PFSK-1 (cell line): Measurements from ENCODE around the gene TSKS.

Source experiments
- FOXP2 ChIP-seq: optimal IDR thresholded peaks from 2 replicates; pipeline ENCODE3; 2011; ENCODE audit warnings: borderline replicate concordance, control low read depth, inconsistent platforms; ENCODE audit not compliant: insufficient read depth; ENCODE audit errors: extremely low read length, extremely low read depth
- POLR2AphosphoS5 ChIP-seq: IDR thresholded peaks from 2 replicates; pipeline ENCODE4 v1.6.1; 2012; ENCODE audit warnings: low read depth, mild to moderate bottlenecking, control low read depth, low read length, moderate library complexity
- REST ChIP-seq, 2 experiments: IDR thresholded peaks; 2 replicates each; pipeline versions ENCODE4 v1.6.1 to v1.8.0; 2011 to 2012; ENCODE audit warnings: low read depth in 2 of 2, low read length in 2 of 2, control low read depth in 1 of 2, inconsistent platforms in 1 of 2, mild to moderate bottlenecking in 1 of 2, moderate library complexity in 1 of 2; ENCODE audit not compliant: insufficient read depth in 1 of 2
- SIN3A ChIP-seq: IDR thresholded peaks from 2 replicates; pipeline ENCODE4 v1.6.1; 2012; ENCODE audit warnings: mild to moderate bottlenecking, low read length, moderate library complexity, borderline replicate concordance; ENCODE audit not compliant: insufficient read depth
- TAF1 ChIP-seq: IDR thresholded peaks from 2 replicates; pipeline ENCODE4 v1.6.1; 2012; ENCODE audit warnings: low read length, control low read depth, borderline replicate concordance; ENCODE audit not compliant: insufficient read depth

The TSKS gene

GRCh38 chr19:49790866-49791265 lies 27.8 kb upstream of the TSKS start:
- TF ChIP-seq FOXP2 (no peak), TAF1 (no peak), POLR2AphosphoS5 (no peak), REST (IDR thresholded peaks at IDR 0.05; ENCODE audit: insufficient read depth in 1 of 2, low read depth in 2 of 2, low read length in 2 of 2) (no peak), SIN3A (no peak)

GRCh38 chr19:49788857-49789256 lies 25.8 kb upstream of the TSKS start:
- TF ChIP-seq FOXP2 = no peak
- TF ChIP-seq TAF1 = no peak
- no peak for TF ChIP-seq REST (IDR thresholded peaks at IDR 0.05; ENCODE audit: insufficient read depth in 1 of 2, low read depth in 2 of 2, low read length in 2 of 2)
- TF ChIP-seq POLR2AphosphoS5 = no peak
- no peak for TF ChIP-seq SIN3A

DNA sequence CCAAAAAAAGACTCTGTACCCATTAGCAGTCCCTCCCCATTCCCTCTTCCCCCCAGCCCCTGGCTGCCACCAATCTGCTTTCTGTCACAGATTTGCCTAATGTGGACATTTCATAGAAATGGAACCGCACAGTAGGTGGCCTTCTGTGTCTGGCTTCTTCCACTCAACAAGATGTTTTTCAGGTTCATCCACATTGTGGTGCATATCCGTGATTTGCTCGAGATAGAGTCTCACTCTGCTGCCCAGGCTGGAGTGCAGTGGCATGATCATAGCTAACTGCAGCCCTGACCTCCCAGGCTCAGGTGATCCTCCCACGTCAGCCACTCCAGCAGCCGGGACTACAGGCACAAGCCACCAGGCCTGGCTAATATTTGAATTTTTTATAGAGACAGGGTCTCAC lies 24.6 kb upstream of the TSKS start:
- no peak for TF ChIP-seq REST (IDR thresholded peaks at IDR 0.05; ENCODE audit: insufficient read depth in 1 of 2, low read depth in 2 of 2, low read length in 2 of 2)
- TF ChIP-seq TAF1 = no peak
- TF ChIP-seq FOXP2 = no peak
- no peak for TF ChIP-seq SIN3A
- TF ChIP-seq POLR2AphosphoS5 = no peak

DNA sequence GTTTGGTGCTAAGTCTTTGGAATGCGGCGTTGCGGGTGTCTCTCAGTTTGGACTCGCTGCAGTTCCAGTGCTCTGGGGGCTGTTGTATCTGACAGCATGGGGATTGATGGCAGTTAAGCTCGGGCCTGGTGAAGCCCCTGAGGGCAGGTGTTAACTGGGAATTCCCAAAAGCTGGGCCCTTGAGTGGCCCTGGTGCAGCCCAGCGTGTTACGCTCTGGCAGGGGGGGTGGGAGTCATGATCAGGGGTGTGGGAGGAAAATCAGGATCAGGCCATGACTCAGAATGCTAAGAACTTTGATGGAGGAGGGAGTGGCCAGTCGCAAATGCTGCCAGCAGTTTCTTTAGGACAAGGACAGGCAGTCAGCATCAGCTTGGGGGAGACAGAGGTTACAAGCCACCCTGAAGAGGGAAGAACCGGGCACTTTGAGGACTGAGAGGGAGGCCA lies 23.3 kb upstream of the TSKS start:
- TF ChIP-seq SIN3A (no peak), FOXP2 (no peak)

GRCh38 chr19:49782515-49782914 lies 19.4 kb upstream of the TSKS start:
- TF ChIP-seq TAF1 = no peak
- no peak for TF ChIP-seq FOXP2
- TF ChIP-seq POLR2AphosphoS5 = no peak
- no peak for TF ChIP-seq REST (IDR thresholded peaks at IDR 0.05; ENCODE audit: insufficient read depth in 1 of 2, low read depth in 2 of 2, low read length in 2 of 2)
- no peak for TF ChIP-seq SIN3A
